Glomerular visceral epithelial cell (primary cell): Measurements from ENCODE around the gene CDNF.
A peak's percentile ranks its signal among the peaks of the same experiment; 100 is the strongest.

Source experiments
- DNase-seq: peaks from one replicate; pipeline ENCODE4 v3.0.0-alpha.2; 2016; ENCODE audit errors: extremely low spot score

CDNF gene

GRCh38 chr10:14798636-14799035 is 39.2 kb downstream of the CDNF start:
- DNase-seq: no peak

GRCh38 chr10:14787938-14788337 is 49.9 kb downstream of the CDNF start:
- DNase-seq: no peak

GRCh38 chr10:14784459-14785055 is 53.3 kb downstream of the CDNF start:
- no peak for DNase-seq

- DNase-seq: peak; percentile 71
These were observed 55.0 kb downstream of the CDNF start for GRCh38 chr10:14782691-14783363.

DNA sequence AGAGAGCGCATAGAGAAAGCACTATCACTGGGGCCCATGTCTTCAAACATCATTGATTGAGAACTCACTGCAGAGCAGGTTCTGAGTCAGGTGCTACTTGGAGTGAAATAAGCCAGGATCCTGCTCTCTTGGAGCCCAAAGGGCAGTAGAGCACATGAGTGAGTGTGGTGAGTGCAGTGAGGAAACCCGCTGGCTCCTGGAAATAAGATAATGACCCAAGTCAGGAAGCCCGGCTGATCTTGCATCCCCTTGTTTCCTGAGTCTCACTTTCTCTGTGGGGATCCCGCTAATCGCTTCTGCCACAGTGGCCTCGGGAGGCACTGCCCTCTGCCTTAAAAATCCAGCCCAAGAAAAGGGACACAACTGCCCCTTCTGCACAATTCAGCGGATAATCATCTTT is 56.1 kb downstream of the CDNF start:
- no peak for DNase-seq

DNA sequence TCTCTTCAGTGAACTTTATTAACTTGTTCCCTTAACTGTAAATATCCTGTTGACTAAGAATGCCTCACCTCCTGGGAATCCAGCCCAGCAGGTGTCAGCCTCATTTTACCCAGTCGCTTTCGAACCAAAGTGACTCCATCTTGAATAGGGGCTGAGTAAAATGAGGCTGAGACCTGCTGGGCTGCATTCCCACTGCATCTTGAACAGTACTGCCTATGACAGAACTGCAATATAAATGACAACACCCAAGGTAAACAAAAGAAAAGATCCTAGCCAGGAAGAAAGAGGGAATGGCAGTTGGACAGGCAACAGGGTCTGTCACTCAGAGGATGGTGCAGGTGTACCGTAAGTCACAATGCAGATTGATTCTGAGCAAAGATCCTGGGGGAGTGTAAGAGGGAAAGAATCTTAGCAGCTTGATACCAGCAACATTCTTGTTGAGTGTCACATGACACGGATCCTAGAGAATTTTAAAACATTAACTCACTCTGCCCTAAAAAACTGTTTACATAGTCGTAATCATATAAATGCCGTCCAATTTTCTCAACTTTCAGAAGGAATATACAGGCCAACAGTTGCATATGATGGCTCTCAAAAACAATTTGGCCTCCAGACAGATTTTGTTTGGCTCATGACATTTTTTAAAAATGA is 58.7 kb downstream of the CDNF start:
- no peak for DNase-seq

GRCh38 chr10:14776546-14776945 is 61.3 kb downstream of the CDNF start:
- DNase-seq: no peak

DNA sequence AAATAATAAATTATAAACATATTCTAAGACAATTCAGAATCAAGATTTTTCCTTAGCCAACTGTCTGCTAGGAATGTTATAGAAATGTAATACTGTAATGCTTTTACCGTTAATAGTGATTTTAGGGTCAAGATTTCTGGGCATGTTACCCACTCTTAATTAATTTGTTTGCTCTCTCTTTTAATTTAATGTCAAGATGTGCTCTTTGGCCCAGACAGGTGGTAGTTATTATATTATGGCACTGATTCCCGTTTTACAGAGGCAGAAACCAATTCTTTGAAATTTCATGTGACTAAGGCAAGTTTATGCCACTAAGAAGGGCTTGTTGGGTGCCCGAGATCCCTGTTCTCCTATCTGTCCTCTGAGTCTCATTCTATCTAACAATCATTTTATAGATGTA is 62.2 kb downstream of the CDNF start:
- DNase-seq: no peak

DNA sequence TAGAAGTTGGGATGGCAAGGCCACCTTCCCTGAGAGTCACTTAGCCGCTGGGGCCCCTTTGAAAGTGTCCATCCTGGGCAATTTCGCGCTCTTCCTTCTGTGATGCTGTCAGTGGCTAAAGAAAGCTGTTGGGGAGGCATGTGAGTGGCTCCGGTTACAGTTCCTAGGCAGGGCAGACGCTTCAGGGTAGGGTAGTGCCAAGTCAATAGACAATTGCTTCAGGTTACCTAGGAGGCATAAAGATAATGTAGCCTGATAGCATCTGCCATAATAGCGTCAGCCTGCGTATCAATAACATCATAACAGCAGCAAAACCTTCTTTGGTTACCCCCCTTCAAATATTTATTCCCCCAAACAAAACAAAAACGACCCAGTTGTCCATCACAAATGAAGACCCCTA is 63.0 kb downstream of the CDNF start, which contains the start of gene FAM107B:
TSS of gene FAM107B (minus strand) at position 101 of the 400 bp plus-strand sequence. CDS start 234 bp downstream, outside the sequence.
- no peak for DNase-seq

- no peak for DNase-seq
These were observed 63.6 kb downstream of the CDNF start for GRCh38 chr10:14774214-14774580.

DNA sequence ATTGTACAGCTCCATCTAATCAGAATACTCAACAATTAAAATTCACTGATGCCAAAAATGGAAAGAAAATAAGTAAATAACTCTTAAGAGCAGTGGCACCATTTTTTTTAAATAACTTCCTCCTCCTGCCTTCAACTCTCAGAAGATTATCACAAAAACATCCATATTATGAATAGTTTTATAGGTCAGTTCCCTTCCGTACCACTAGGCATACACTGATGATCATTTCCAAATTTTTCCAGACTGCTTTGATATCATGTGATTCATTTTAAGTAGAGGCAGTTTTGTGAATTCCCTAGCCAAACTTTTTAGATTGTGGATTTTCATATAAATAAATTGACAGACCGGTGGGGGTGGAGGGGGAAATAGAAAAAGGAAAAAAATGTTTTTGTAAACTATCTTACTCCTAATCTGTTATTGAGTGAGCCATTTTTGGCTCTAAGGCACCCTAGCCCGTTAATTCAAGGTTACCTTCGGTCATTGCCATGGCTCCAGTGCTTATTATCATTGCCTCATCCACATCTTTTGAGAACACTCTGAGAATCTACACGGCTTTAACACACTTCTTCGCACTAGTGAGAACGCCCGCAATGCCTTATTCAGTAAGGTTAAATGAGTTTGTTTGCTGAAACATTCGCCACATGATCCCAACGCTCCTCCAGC is 64.2 kb downstream of the CDNF start:
- DNase-seq: no peak

GRCh38 chr10:14772399-14772798 is 65.4 kb downstream of the CDNF start:
- DNase-seq: no peak

DNA sequence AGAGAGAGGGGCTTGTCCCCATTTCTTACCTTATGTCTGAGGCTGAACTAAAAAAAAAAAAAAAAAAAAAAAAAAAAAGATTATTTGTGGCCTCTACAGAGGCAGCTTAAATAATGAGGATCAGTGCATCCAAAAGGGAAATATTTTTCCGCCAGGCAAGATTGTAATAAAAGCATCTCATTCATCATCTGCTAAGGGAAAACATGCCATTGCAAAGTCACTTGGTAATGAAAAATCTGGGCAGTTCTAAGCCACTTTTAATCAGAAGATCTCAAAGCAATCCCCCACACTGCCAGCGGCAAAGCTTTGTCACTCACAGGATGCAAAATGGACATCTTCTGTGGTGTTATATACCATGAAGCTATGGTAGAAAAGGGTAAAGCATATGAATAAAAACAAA is 66.9 kb downstream of the CDNF start:
- no peak for DNase-seq
